Measurements from ENCODE around the gene TMEM63A.
A peak's percentile ranks its signal among the peaks of the same experiment; 100 is the strongest.
"Not testable (repeated sequence)": the region's sequence is repeated elsewhere in the genome, so short reads cannot be mapped to it uniquely, and the experiment has no call there.

TMEM63A gene

GRCh38 chr1:225813214-225813964 is 68.8 kb downstream of the TMEM63A start:
- Histone ChIP-seq H3K4me1 (ENCODE audit: control insufficient read depth, insufficient read depth, low read length, poor library complexity, severe bottlenecking) (peaks cover 5% of the 10 kb centered on the region), H3K4me3 (ENCODE audit: insufficient read depth, low read depth, low read length, poor library complexity, severe bottlenecking) (no peak overlapping the region), H3K36me3 (ENCODE audit: control insufficient read depth, insufficient read depth, low read length) (no peaks in the 10 kb centered on the region), H3K9me3 (ENCODE audit: control insufficient read depth, low read length) (no peaks in the 10 kb centered on the region), H3K27ac (ENCODE audit: insufficient read depth, low read length, poor library complexity, severe bottlenecking) (no peak overlapping the region), H3K27me3 (replicated peaks; ENCODE audit: control insufficient read depth, insufficient read depth, low read length, poor library complexity, severe bottlenecking) (no peaks in the 10 kb centered on the region)
- DNase-seq: no peak

GRCh38 chr1:225812488-225813213 is 69.5 kb downstream of the TMEM63A start:
- no peaks in the 10 kb centered on the region for H3K9me3 ChIP-seq (ENCODE audit: control insufficient read depth, low read length)
- no peak overlapping the region for H3K27ac ChIP-seq (ENCODE audit: insufficient read depth, low read length, poor library complexity, severe bottlenecking)
- H3K4me3 ChIP-seq (ENCODE audit: insufficient read depth, low read depth, low read length, poor library complexity, severe bottlenecking): no peak overlapping the region
- DNase-seq: no peak
- no peaks in the 10 kb centered on the region for H3K27me3 ChIP-seq (replicated peaks; ENCODE audit: control insufficient read depth, insufficient read depth, low read length, poor library complexity, severe bottlenecking)
- peaks cover 5% of the 10 kb centered on the region for H3K4me1 ChIP-seq (ENCODE audit: control insufficient read depth, insufficient read depth, low read length, poor library complexity, severe bottlenecking)
- no peaks in the 10 kb centered on the region for H3K36me3 ChIP-seq (ENCODE audit: control insufficient read depth, insufficient read depth, low read length)

GRCh38 chr1:225811622-225812487 is 70.3 kb downstream of the TMEM63A start:
- H3K4me1 ChIP-seq (ENCODE audit: control insufficient read depth, insufficient read depth, low read length, poor library complexity, severe bottlenecking): peaks cover 5% of the 10 kb centered on the region
- H3K9me3 ChIP-seq (ENCODE audit: control insufficient read depth, low read length): no peaks in the 10 kb centered on the region
- H3K27me3 ChIP-seq (replicated peaks; ENCODE audit: control insufficient read depth, insufficient read depth, low read length, poor library complexity, severe bottlenecking): no peaks in the 10 kb centered on the region
- DNase-seq: no peak
- no peak overlapping the region for H3K27ac ChIP-seq (ENCODE audit: insufficient read depth, low read length, poor library complexity, severe bottlenecking)
- no peak overlapping the region for H3K4me3 ChIP-seq (ENCODE audit: insufficient read depth, low read depth, low read length, poor library complexity, severe bottlenecking)
- H3K36me3 ChIP-seq (ENCODE audit: control insufficient read depth, insufficient read depth, low read length): no peaks in the 10 kb centered on the region

GRCh38 chr1:225810579-225811538 is 71.3 kb downstream of the TMEM63A start:
- H3K9me3 ChIP-seq (ENCODE audit: control insufficient read depth, low read length); DNase-seq; H3K4me1 ChIP-seq (ENCODE audit: control insufficient read depth, insufficient read depth, low read length, poor library complexity, severe bottlenecking); H3K36me3 ChIP-seq (ENCODE audit: control insufficient read depth, insufficient read depth, low read length); H3K27ac ChIP-seq (ENCODE audit: insufficient read depth, low read length, poor library complexity, severe bottlenecking); H3K27me3 ChIP-seq (replicated peaks; ENCODE audit: control insufficient read depth, insufficient read depth, low read length, poor library complexity, severe bottlenecking): not testable (repeated sequence)
- H3K4me3 ChIP-seq (ENCODE audit: insufficient read depth, low read depth, low read length, poor library complexity, severe bottlenecking): peak overlapping the region; percentile 58

GRCh38 chr1:225809842-225810578 is 72.2 kb downstream of the TMEM63A start, which contains the start of gene EPHX1:
Gene EPHX1 (plus strand): TSS chr1:225810124. CDS start chr1:225828730, 18,606 bp downstream.
- H3K4me3 ChIP-seq (ENCODE audit: insufficient read depth, low read depth, low read length, poor library complexity, severe bottlenecking): peak within 1 kb of the TSS; percentile 58
- no peak within 1 kb of the TSS for H3K27ac ChIP-seq (ENCODE audit: insufficient read depth, low read length, poor library complexity, severe bottlenecking)
- H3K4me1 ChIP-seq (ENCODE audit: control insufficient read depth, insufficient read depth, low read length, poor library complexity, severe bottlenecking): peaks cover 5% of the 10 kb centered on the region
- H3K27me3 ChIP-seq (replicated peaks; ENCODE audit: control insufficient read depth, insufficient read depth, low read length, poor library complexity, severe bottlenecking): no peaks in the 10 kb centered on the region
- H3K36me3 ChIP-seq (ENCODE audit: control insufficient read depth, insufficient read depth, low read length): no peaks in the 10 kb centered on the region
- no peaks in the 10 kb centered on the region for H3K9me3 ChIP-seq (ENCODE audit: control insufficient read depth, low read length)
- DNase-seq: peak; percentile 4 to 24 (median 22)

- no peaks in the 10 kb centered on the region for H3K27me3 ChIP-seq (replicated peaks; ENCODE audit: control insufficient read depth, insufficient read depth, low read length, poor library complexity, severe bottlenecking)
- DNase-seq: no peak
- H3K4me1 ChIP-seq (ENCODE audit: control insufficient read depth, insufficient read depth, low read length, poor library complexity, severe bottlenecking): peaks cover 5% of the 10 kb centered on the region
- H3K36me3 ChIP-seq (ENCODE audit: control insufficient read depth, insufficient read depth, low read length): no peaks in the 10 kb centered on the region
- no peaks in the 10 kb centered on the region for H3K9me3 ChIP-seq (ENCODE audit: control insufficient read depth, low read length)
- H3K4me3 ChIP-seq (ENCODE audit: insufficient read depth, low read depth, low read length, poor library complexity, severe bottlenecking): no peak overlapping the region
- no peak overlapping the region for H3K27ac ChIP-seq (ENCODE audit: insufficient read depth, low read length, poor library complexity, severe bottlenecking)
These were observed 74.0 kb downstream of the TMEM63A start for GRCh38 chr1:225808136-225808535.

GRCh38 chr1:225806736-225807135 is 75.4 kb downstream of the TMEM63A start:
- H3K9me3 ChIP-seq (ENCODE audit: control insufficient read depth, low read length); H3K4me1 ChIP-seq (ENCODE audit: control insufficient read depth, insufficient read depth, low read length, poor library complexity, severe bottlenecking); DNase-seq; H3K36me3 ChIP-seq (ENCODE audit: control insufficient read depth, insufficient read depth, low read length); H3K27me3 ChIP-seq (replicated peaks; ENCODE audit: control insufficient read depth, insufficient read depth, low read length, poor library complexity, severe bottlenecking); H3K4me3 ChIP-seq (ENCODE audit: insufficient read depth, low read depth, low read length, poor library complexity, severe bottlenecking); H3K27ac ChIP-seq (ENCODE audit: insufficient read depth, low read length, poor library complexity, severe bottlenecking): not testable (repeated sequence)

GRCh38 chr1:225806249-225806648 is 75.9 kb downstream of the TMEM63A start:
- no peak for DNase-seq
- Histone ChIP-seq H3K36me3 (ENCODE audit: control insufficient read depth, insufficient read depth, low read length) (no peaks in the 10 kb centered on the region), H3K4me1 (ENCODE audit: control insufficient read depth, insufficient read depth, low read length, poor library complexity, severe bottlenecking) (peaks cover 5% of the 10 kb centered on the region), H3K4me3 (ENCODE audit: insufficient read depth, low read depth, low read length, poor library complexity, severe bottlenecking) (no peak overlapping the region), H3K9me3 (ENCODE audit: control insufficient read depth, low read length) (no peaks in the 10 kb centered on the region), H3K27ac (ENCODE audit: insufficient read depth, low read length, poor library complexity, severe bottlenecking) (no peak overlapping the region), H3K27me3 (replicated peaks; ENCODE audit: control insufficient read depth, insufficient read depth, low read length, poor library complexity, severe bottlenecking) (no peaks in the 10 kb centered on the region)

GRCh38 chr1:225801146-225801545 is 81.0 kb downstream of the TMEM63A start:
- H3K27ac ChIP-seq (ENCODE audit: insufficient read depth, low read length, poor library complexity, severe bottlenecking); H3K27me3 ChIP-seq (replicated peaks; ENCODE audit: control insufficient read depth, insufficient read depth, low read length, poor library complexity, severe bottlenecking); H3K9me3 ChIP-seq (ENCODE audit: control insufficient read depth, low read length); DNase-seq; H3K36me3 ChIP-seq (ENCODE audit: control insufficient read depth, insufficient read depth, low read length); H3K4me3 ChIP-seq (ENCODE audit: insufficient read depth, low read depth, low read length, poor library complexity, severe bottlenecking); H3K4me1 ChIP-seq (ENCODE audit: control insufficient read depth, insufficient read depth, low read length, poor library complexity, severe bottlenecking): not testable (repeated sequence)
